K562 (cell line): ENCODE data around the gene DOCK4. TPM values are rescaled to one million over a fixed set of nuclear protein-coding genes. Genes with fewer than 3 reads are reported as not detected.

Experiments
- ATAC-seq: fragments of 200-7000 bp; cut with Tn5 transposase; 3 replicates; pipeline ENCODE4 v1.9.1; 2020; ENCODE audit warnings: moderate library complexity
- BruUV-seq: library from RNA; stranded (reverse); fragments of 400-500 nt; replicated peaks from 2 replicates; lab custom pipeline; 2021; lab: Mats Ljungman, UMichigan
- CTCF ChIA-PET: fragments of 300-600 bp; formaldehyde crosslinking; extraction: SDS; loops from one replicate; lab custom pipeline; 2021; ENCODE audit warnings: low intra/inter-chr PET ratio; lab: Yijun Ruan, JAX
- POLR2A ChIA-PET: fragments of 300-600, 350-650 bp; sonication (Branson Sonifier 250); formaldehyde crosslinking; extraction: SDS; loops from one replicate; lab custom pipeline; 2021; ENCODE audit warnings: antibody characterized with exemption, inconsistent platforms; lab: Yijun Ruan, JAX
- DNase-seq, 4 experiments: peaks; one replicate each; pipeline versions ENCODE4 v3.0.0 to v3.0.0-alpha.2; 2011 to 2018; ENCODE audit warnings: low spot score in 3 of 4, mixed read lengths in 3 of 4; ENCODE audit errors: extremely low read depth in 1 of 4
- FAIRE-seq: peaks from 2 replicates; lab custom pipeline; 2011; peaks lifted over from hg19 to GRCh38; lab: Jason Lieb, UNC
- H2AFZ ChIP-seq: 2 replicates; pipeline ENCODE4 v1.6.0; 2011; ENCODE audit warnings: low read depth, low read length, control low read depth, inconsistent platforms
- H3K27ac ChIP-seq: fragments of 200-600 bp; 3 replicates; pipeline ENCODE4 v1.8.0; 2011; ENCODE audit warnings: low read depth, mild to moderate bottlenecking, control low read depth, inconsistent platforms, low read length, moderate library complexity, mixed read lengths; ENCODE audit errors: extremely low read depth
- H3K27me3 ChIP-seq, 2 experiments: fragments of 300-600 bp in 1 of 2; 2 replicates in 1 of 2; 3 replicates in 1 of 2; pipeline versions ENCODE4 v1.6.0 to v1.8.0; 2011; ENCODE audit warnings: inconsistent platforms in 2 of 2, low read length in 2 of 2, mild to moderate bottlenecking in 1 of 2, mixed read lengths in 1 of 2, moderate library complexity in 1 of 2; ENCODE audit not compliant: control insufficient read depth in 2 of 2, insufficient read depth in 2 of 2
- H3K36me3 ChIP-seq: fragments of 300-600 bp; 3 replicates; pipeline ENCODE4 v1.8.0; 2011; ENCODE audit warnings: mild to moderate bottlenecking, low read length, inconsistent platforms; ENCODE audit not compliant: control insufficient read depth, insufficient read depth
- H3K4me1 ChIP-seq, 2 experiments: fragments of 200-600 bp in 1 of 2; replicated peaks in 1 of 2; 2 replicates in 1 of 2; 3 replicates in 1 of 2; pipeline versions ENCODE4 v1.5.1 to v1.8.0; 2011; ENCODE audit warnings: inconsistent platforms in 2 of 2, low read length in 2 of 2, mild to moderate bottlenecking in 1 of 2, mixed read lengths in 1 of 2, moderate library complexity in 1 of 2; ENCODE audit not compliant: control insufficient read depth in 2 of 2, insufficient read depth in 2 of 2
- H3K4me2 ChIP-seq: 2 replicates; pipeline ENCODE4 v1.6.1; 2011; ENCODE audit warnings: low read length, control low read depth, inconsistent platforms, mixed read lengths; ENCODE audit not compliant: insufficient read depth
- H3K4me3 ChIP-seq: fragments of 200-600 bp; sonication (generic), shearing (Covaris generic); 2 replicates; pipeline ENCODE4 v1.5.1; 2016; ENCODE audit warnings: control low read depth, inconsistent platforms
- H3K79me2 ChIP-seq: fragments of 200-600 bp; 3 replicates; pipeline ENCODE4 v1.8.0; 2011; ENCODE audit warnings: low read length, inconsistent platforms; ENCODE audit not compliant: control insufficient read depth, insufficient read depth
- H3K9ac ChIP-seq, 2 experiments: 2 replicates each; pipeline versions ENCODE4 v1.6.0 to v1.6.1; 2011; ENCODE audit warnings: low read depth in 2 of 2, low read length in 2 of 2, control low read depth in 1 of 2, inconsistent platforms in 1 of 2, mild to moderate bottlenecking in 1 of 2, mixed read lengths in 1 of 2; ENCODE audit not compliant: insufficient read depth in 1 of 2
- H3K9me1 ChIP-seq: one replicate; pipeline ENCODE4 v1.6.0; 2011; ENCODE audit warnings: inconsistent platforms, mild to moderate bottlenecking, low read length, moderate library complexity; ENCODE audit not compliant: control insufficient read depth, insufficient read depth
- H3K9me3 ChIP-seq: replicated peaks from 2 replicates; pipeline ENCODE4 v1.5.1; 2011; ENCODE audit warnings: low read depth, low read length, inconsistent platforms; ENCODE audit not compliant: control insufficient read depth, insufficient read depth
- H4K20me1 ChIP-seq: replicated peaks from 2 replicates; pipeline ENCODE4 v1.6.1; 2011; ENCODE audit warnings: low read length, inconsistent platforms, mixed read lengths; ENCODE audit not compliant: control insufficient read depth, insufficient read depth
- DPF2 ChIP-seq: fragments of 450-650 bp; IDR thresholded peaks from 2 replicates; pipeline ENCODE4 v1.6.1; 2016
- EP400 ChIP-seq: fragments of 450-650 bp; IDR thresholded peaks from 2 replicates; pipeline ENCODE4 v1.6.1; 2017; ENCODE audit warnings: antibody characterized with exemption, mild to moderate bottlenecking, moderate library complexity
- FOSL1 ChIP-seq: fragments of 200-800 bp; sonication (Bioruptor generic); conservative IDR thresholded peaks from 2 replicates; pipeline ENCODE4 v1.6.1; 2016; ENCODE audit warnings: missing genetic modification characterization, missing compliant biosample characterization
- FOXK2 ChIP-seq, 2 experiments: fragments of 450-650 bp; IDR thresholded peaks in 1 of 2; conservative IDR thresholded peaks in 1 of 2; 2 replicates each; pipeline ENCODE4 v1.6.1; 2016; ENCODE audit warnings: low read depth in 2 of 2, mild to moderate bottlenecking in 1 of 2
- PHF20 ChIP-seq: fragments of 450-650 bp; IDR thresholded peaks from 2 replicates; pipeline ENCODE4 v1.6.1; 2018; ENCODE audit not compliant: partially characterized antibody
- PHTF2 ChIP-seq: fragments of 250-450 bp; sonication (Bioruptor Pico); IDR thresholded peaks from 2 replicates; pipeline ENCODE4 v1.5.0; 2021; ENCODE audit warnings: mild to moderate bottlenecking
- RFX5 ChIP-seq: IDR thresholded peaks from 2 replicates; pipeline ENCODE4 v1.6.1; 2011; ENCODE audit warnings: low read depth, mild to moderate bottlenecking, improper control_type of control experiment, low read length
- RUNX1 ChIP-seq: sonication (generic); IDR thresholded peaks from 2 replicates; pipeline ENCODE4 v1.6.1; 2016; ENCODE audit warnings: antibody characterized with exemption, low read depth
- TAF7 ChIP-seq: fragments of 450-650 bp; IDR thresholded peaks from 2 replicates; pipeline ENCODE4 v1.6.1; 2016; ENCODE audit warnings: missing genetic modification characterization, missing compliant biosample characterization
- ZBTB17 ChIP-seq: fragments of 450-650 bp; formaldehyde crosslinking; IDR thresholded peaks from 2 replicates; pipeline ENCODE4 v1.4.0; 2020; ENCODE audit warnings: mild to moderate bottlenecking
- WGBS: fragments of 100-300 bp; shearing (Covaris generic); methylation state at CpG from one replicate; pipeline ENCODE4 v1.1.6; 2016; ENCODE audit warnings: low coverage, mixed read lengths; ENCODE audit not compliant: insufficient coverage; ENCODE audit errors: missing lambda C conversion rate; 5-methylcytosine and 5-hydroxymethylcytosine counted together
- in situ Hi-C: fragments of 300-500 bp; cut with MboI; formaldehyde crosslinking; loops from 4 replicates; pipeline ENCODE4 v1.15.0; 2018; ENCODE audit warnings: inconsistent platforms, mixed read lengths
- intact Hi-C: fragments of 100-400 bp; cut with micrococcal nuclease; formaldehyde crosslinking; loops from 2 replicates; pipeline ENCODE4 v1.14.2; 2022
- polyA plus RNA-seq, 8 experiments: library from polyadenylated mRNA; depleted of rRNA in 4 of 8; stranded (reverse) in 5 of 8; unstranded in 3 of 8; fragments of >200 nt; fragmentation: Nextera tagmentation in 2 of 8; fragmentation: Illumina TruSeq in 1 of 8; extraction: Ambion mirVana in 2 of 8; extraction: Trizol in 1 of 8; gene quantifications; 2 replicates each; pipeline versions ENCODE4 v1.2.1 to v1.2.3, GENCODE V29; 2011 to 2014; ENCODE audit warnings: inconsistent platforms in 1 of 8, missing spikeins in 1 of 8
- total RNA-seq, 7 experiments: library from RNA; depleted of rRNA in 6 of 7; stranded (reverse); fragments of >200 nt in 6 of 7; fragmentation: Illumina TruSeq in 2 of 7; extraction: Trizol in 2 of 7; gene quantifications; 2 replicates each; pipeline versions ENCODE4 v1.2.1 to v1.2.3, GENCODE V29; 2011 to 2021; ENCODE audit warnings: low replicate concordance in 1 of 7
- TF ChIP-seq, protein P1 (sequence below): fragments of 450-650 bp; IDR thresholded peaks from 2 replicates; pipeline ENCODE4 v1.6.1; 2018; ENCODE audit not compliant: partially characterized antibody

Gene DOCK4
- total and polyA plus RNA-seq, 9 of the 15 experiments (the other 6 are each of a cell fraction or from before 2014, with no cell fraction given), result 0.42 to 5.7 (median 2.3) TPM

DNA sequence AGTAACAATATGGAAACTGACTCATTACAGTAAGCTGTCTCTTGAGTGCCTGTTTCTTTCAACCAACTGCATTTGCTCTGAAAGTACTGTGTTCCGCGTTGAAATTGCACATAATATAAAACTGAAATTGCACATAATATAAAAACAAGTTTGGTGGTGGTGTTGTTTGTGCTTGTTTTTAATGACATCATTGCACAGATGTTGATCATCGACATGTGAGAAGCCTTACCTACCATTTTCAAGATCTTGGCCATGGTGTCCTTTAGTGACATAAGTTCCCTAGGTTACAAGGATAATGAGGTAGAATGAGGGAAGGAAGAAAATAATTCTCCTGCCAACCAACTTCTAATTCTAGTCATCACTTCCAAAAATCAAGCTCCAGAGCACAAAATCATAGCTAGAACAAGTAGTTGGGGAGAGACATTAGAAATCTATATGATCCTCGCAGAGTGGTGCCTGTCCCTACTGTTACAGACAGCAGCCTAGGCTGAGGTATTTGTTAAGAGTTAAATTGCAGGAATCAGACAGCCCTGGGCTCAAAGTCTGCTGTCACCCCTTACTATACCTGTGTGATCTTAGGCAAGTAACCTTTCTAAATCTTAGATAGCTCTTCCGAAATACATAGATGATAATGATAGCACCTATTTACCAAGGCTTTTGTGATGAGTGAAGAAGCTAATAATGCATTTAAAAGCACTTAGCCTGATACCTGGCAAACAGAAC lies 29.3 kb downstream of the DOCK4 start (continued):
- TF ChIP-seq PHTF2 (CRISPR knock-in tag), result no peak
- TF ChIP-seq, all 486 proteins: peak for 1

DNA sequence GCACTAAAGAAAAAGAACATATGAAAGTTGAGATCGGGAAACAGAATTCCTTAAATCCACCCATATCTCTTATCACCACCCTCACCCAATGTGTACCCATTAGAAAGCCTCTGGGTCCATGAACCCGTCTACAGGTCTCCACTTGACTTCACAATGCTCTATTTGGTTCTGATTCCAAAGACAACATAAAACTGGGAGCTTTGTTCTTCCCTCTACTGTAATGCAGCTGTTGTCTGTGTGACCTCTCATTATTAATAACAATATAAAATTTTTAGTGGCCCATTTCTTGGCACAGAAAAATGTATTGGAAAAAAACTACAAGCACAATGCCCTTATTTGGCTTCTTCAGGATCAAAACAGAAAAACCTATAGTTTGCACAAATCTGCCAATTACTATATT lies 30.0 kb downstream of the DOCK4 start:
- H3K27ac ChIP-seq, result no peak overlapping the region
- no peaks in the 10 kb centered on the region for H3K79me2 ChIP-seq
- intact Hi-C loops (no loop called here), in situ Hi-C loops (no loop called here)
- H3K9me1 ChIP-seq, result no peaks in the 10 kb centered on the region
- POLR2A ChIA-PET, result no interaction called here
- H3K27me3 ChIP-seq, result peaks cover 24 to 32% of the 10 kb centered on the region in 2 experiments
- DNase-seq, result no peak
- FAIRE-seq, result no peak
- no peak overlapping the region for H3K9ac ChIP-seq
- H4K20me1 ChIP-seq, result no peaks in the 10 kb centered on the region
- H2AFZ ChIP-seq, result no peak overlapping the region
- H3K9me3 ChIP-seq, result no peaks in the 10 kb centered on the region
- H3K4me2 ChIP-seq, result no peak overlapping the region
- H3K4me1 ChIP-seq, result no peaks in the 10 kb centered on the region
- no peak for ATAC-seq
- no TSS peak for BruUV-seq
- 0% methylated on average over 2 of the region's 2 CpGs for WGBS
- CTCF ChIA-PET, result no interaction called here
- TF ChIP-seq PHF20 (no peak), RUNX1 (no peak), FOXK2 (conservative IDR thresholded peaks at IDR 0.05 in 1 of 2, IDR thresholded peaks at IDR 0.05 in 1 of 2; ENCODE audit: low read depth in 2 of 2) (no peak), FOSL1 (tag) (no peak), TAF7 (no peak), DPF2 (no peak), EP400 (no peak), ZBTB17 (no peak), RFX5 (no peak)
- TF ChIP-seq, protein P1, sequence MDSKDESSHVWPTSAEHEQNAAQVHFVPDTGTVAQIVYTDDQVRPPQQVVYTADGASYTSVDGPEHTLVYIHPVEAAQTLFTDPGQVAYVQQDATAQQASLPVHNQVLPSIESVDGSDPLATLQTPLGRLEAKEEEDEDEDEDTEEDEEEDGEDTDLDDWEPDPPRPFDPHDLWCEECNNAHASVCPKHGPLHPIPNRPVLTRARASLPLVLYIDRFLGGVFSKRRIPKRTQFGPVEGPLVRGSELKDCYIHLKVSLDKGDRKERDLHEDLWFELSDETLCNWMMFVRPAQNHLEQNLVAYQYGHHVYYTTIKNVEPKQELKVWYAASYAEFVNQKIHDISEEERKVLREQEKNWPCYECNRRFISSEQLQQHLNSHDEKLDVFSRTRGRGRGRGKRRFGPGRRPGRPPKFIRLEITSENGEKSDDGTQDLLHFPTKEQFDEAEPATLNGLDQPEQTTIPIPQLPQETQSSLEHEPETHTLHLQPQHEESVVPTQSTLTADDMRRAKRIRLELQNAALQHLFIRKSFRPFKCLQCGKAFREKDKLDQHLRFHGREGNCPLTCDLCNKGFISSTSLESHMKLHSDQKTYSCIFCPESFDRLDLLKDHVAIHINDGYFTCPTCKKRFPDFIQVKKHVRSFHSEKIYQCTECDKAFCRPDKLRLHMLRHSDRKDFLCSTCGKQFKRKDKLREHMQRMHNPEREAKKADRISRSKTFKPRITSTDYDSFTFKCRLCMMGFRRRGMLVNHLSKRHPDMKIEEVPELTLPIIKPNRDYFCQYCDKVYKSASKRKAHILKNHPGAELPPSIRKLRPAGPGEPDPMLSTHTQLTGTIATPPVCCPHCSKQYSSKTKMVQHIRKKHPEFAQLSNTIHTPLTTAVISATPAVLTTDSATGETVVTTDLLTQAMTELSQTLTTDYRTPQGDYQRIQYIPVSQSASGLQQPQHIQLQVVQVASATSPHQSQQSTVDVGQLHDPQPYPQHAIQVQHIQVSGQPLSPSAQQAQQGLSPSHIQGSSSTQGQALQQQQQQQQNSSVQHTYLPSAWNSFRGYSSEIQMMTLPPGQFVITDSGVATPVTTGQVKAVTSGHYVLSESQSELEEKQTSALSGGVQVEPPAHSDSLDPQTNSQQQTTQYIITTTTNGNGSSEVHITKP, result no peak
- TF ChIP-seq, all 486 proteins: peak for 0
- Histone ChIP-seq H3K4me3 (no peak overlapping the region), H3K36me3 (no peaks in the 10 kb centered on the region)
